SK-N-SH treated with all-trans-retinoic acid at 6 μM for 48 hours (cell line): ENCODE data around the gene KCNIP4.

Source experiments
- ATAC-seq: fragments of 200-7000 bp; cut with Tn5 transposase; 3 replicates; pipeline ENCODE4 v1.9.1; 2020; ENCODE audit warnings: mild to moderate bottlenecking, moderate library complexity
- ARNTL ChIP-seq: fragments of 450-650 bp; formaldehyde crosslinking; IDR thresholded peaks from 2 replicates; pipeline ENCODE4 v1.5.0; 2020; ENCODE audit warnings: low read depth, mild to moderate bottlenecking, moderate library complexity, borderline replicate concordance
- BACH2 ChIP-seq: fragments of 250-450 bp; sonication (Bioruptor Pico); IDR thresholded peaks from 2 replicates; pipeline ENCODE4 v1.9.0; 2021; ENCODE audit warnings: mild to moderate bottlenecking, borderline replicate concordance
- CREB5 ChIP-seq: fragments of 250-450 bp; sonication (Bioruptor Pico); IDR thresholded peaks from 2 replicates; pipeline ENCODE4 v1.5.1; 2020; ENCODE audit warnings: low read depth, mild to moderate bottlenecking, moderate library complexity
- CSDC2 ChIP-seq: fragments of 250-450 bp; sonication (Bioruptor Pico); IDR thresholded peaks from 2 replicates; pipeline ENCODE4 v1.5.0; 2020; ENCODE audit warnings: mild to moderate bottlenecking, moderate library complexity
- CSRNP3 ChIP-seq: fragments of 250-450 bp; sonication (Bioruptor Pico); IDR thresholded peaks from 2 replicates; pipeline ENCODE4 v1.5.1; 2021; ENCODE audit warnings: mild to moderate bottlenecking, moderate library complexity
- ESRRG ChIP-seq: fragments of 250-450 bp; sonication (Bioruptor Pico); IDR thresholded peaks from 2 replicates; pipeline ENCODE4 v1.6.1; 2021; ENCODE audit warnings: mild to moderate bottlenecking
- GLIS3 ChIP-seq: fragments of 250-450 bp; sonication (Bioruptor Pico); IDR thresholded peaks from 2 replicates; pipeline ENCODE4 v1.5.0; 2020; ENCODE audit warnings: mild to moderate bottlenecking, moderate library complexity
- ISL1 ChIP-seq: fragments of 250-450 bp; sonication (Bioruptor Pico); IDR thresholded peaks from 2 replicates; pipeline ENCODE4 v2.1.2; 2022; ENCODE audit warnings: mild to moderate bottlenecking, moderate library complexity
- OSR1 ChIP-seq: fragments of 250-450 bp; sonication (Bioruptor Pico); IDR thresholded peaks from 2 replicates; pipeline ENCODE4 v1.8.0; 2022; ENCODE audit warnings: moderate library complexity, mild to moderate bottlenecking, inconsistent platforms
- PATZ1 ChIP-seq: fragments of 250-450 bp; sonication (Bioruptor Pico); IDR thresholded peaks from 2 replicates; pipeline ENCODE4 v1.8.0; 2020; ENCODE audit warnings: mild to moderate bottlenecking, moderate library complexity, borderline replicate concordance
- PPARA ChIP-seq: fragments of 250-450 bp; sonication (Bioruptor Pico); IDR thresholded peaks from 2 replicates; pipeline ENCODE4 v1.5.0; 2020; ENCODE audit warnings: mild to moderate bottlenecking, borderline replicate concordance
- SNAI2 ChIP-seq: fragments of 250-450 bp; sonication (Bioruptor Pico); IDR thresholded peaks from 2 replicates; pipeline ENCODE4 v1.5.0; 2020; ENCODE audit warnings: mild to moderate bottlenecking, moderate library complexity
- TCF4 ChIP-seq: fragments of 250-450 bp; sonication (Bioruptor Pico); IDR thresholded peaks from 2 replicates; pipeline ENCODE4 v1.8.0; 2021; ENCODE audit warnings: mild to moderate bottlenecking, moderate library complexity, borderline replicate concordance
- TOX ChIP-seq: fragments of 250-450 bp; sonication (Bioruptor Pico); IDR thresholded peaks from 2 replicates; pipeline ENCODE4 v1.8.0; 2021; ENCODE audit warnings: mild to moderate bottlenecking, moderate library complexity, borderline replicate concordance
- TSHZ2 ChIP-seq: fragments of 250-450 bp; sonication (Bioruptor Pico); IDR thresholded peaks from 2 replicates; pipeline ENCODE4 v1.5.0; 2020; ENCODE audit warnings: mild to moderate bottlenecking, moderate library complexity
- ZC3H10 ChIP-seq: fragments of 250-450 bp; sonication (Bioruptor Pico); IDR thresholded peaks from 2 replicates; pipeline ENCODE4 v1.5.1; 2021; ENCODE audit warnings: mild to moderate bottlenecking, moderate library complexity
- ZFP3 ChIP-seq: fragments of 250-450 bp; sonication (Bioruptor Pico); IDR thresholded peaks from 2 replicates; pipeline ENCODE4 v1.5.0; 2020; ENCODE audit warnings: mild to moderate bottlenecking, moderate library complexity
- ZFP30 ChIP-seq: fragments of 450-650 bp; formaldehyde crosslinking; IDR thresholded peaks from 2 replicates; pipeline ENCODE4 v1.5.0; 2022; ENCODE audit warnings: mild to moderate bottlenecking, moderate library complexity
- ZNF70 ChIP-seq: fragments of 450-650 bp; formaldehyde crosslinking; IDR thresholded peaks from 2 replicates; pipeline ENCODE4 v1.5.0; 2020; ENCODE audit warnings: mild to moderate bottlenecking, moderate library complexity
- ZNF8 ChIP-seq: fragments of 450-650 bp; formaldehyde crosslinking; IDR thresholded peaks from 2 replicates; pipeline ENCODE4 v1.5.0; 2020; ENCODE audit warnings: mild to moderate bottlenecking, moderate library complexity

Gene KCNIP4

GRCh38 chr4:20922962-20923361 is 1025.6 kb downstream of the KCNIP4 start:
- ATAC-seq: no peak

GRCh38 chr4:20916106-20916505 is 1032.5 kb downstream of the KCNIP4 start:
- ATAC-seq: no peak
- TF ChIP-seq PPARA (CRISPR knock-in tag) (no peak), CSDC2 (CRISPR knock-in tag) (no peak), TSHZ2 (CRISPR knock-in tag) (no peak), ESRRG (CRISPR knock-in tag) (no peak), SNAI2 (CRISPR knock-in tag) (no peak), PATZ1 (CRISPR knock-in tag) (no peak), ZC3H10 (CRISPR knock-in tag) (no peak)

More at GRCh38 chr4:20922962-20923361, 1025.6 kb downstream of the KCNIP4 start:
- no peak for TF ChIP-seq TCF4 (CRISPR knock-in tag)
- no peak for TF ChIP-seq ZNF8 (CRISPR knock-in tag)
- TF ChIP-seq ARNTL (CRISPR knock-in tag): no peak
- no peak for TF ChIP-seq CSRNP3 (CRISPR knock-in tag)
- no peak for TF ChIP-seq OSR1 (CRISPR knock-in tag)
- no peak for TF ChIP-seq TSHZ2 (CRISPR knock-in tag)
- TF ChIP-seq ZFP3 (CRISPR knock-in tag): no peak
- TF ChIP-seq ZNF70 (CRISPR knock-in tag): no peak

- ATAC-seq: no peak
- no peak for TF ChIP-seq TCF4 (CRISPR knock-in tag)
- TF ChIP-seq BACH2 (CRISPR knock-in tag): no peak
- no peak for TF ChIP-seq ZC3H10 (CRISPR knock-in tag)
- no peak for TF ChIP-seq ZNF70 (CRISPR knock-in tag)
- no peak for TF ChIP-seq CREB5
- no peak for TF ChIP-seq TOX
- no peak for TF ChIP-seq TSHZ2 (CRISPR knock-in tag)
- no peak for TF ChIP-seq ARNTL (CRISPR knock-in tag)
- TF ChIP-seq GLIS3 (CRISPR knock-in tag): no peak
- no peak for TF ChIP-seq ZFP3 (CRISPR knock-in tag)
- no peak for TF ChIP-seq ISL1 (CRISPR knock-in tag)
- TF ChIP-seq PATZ1 (CRISPR knock-in tag): no peak
- no peak for TF ChIP-seq ZFP30 (CRISPR knock-in tag)
These were observed 1043.6 kb downstream of the KCNIP4 start for GRCh38 chr4:20904966-20905365.
